ENCODE results near the gene MYO18A.

Gene MYO18A

DNA sequence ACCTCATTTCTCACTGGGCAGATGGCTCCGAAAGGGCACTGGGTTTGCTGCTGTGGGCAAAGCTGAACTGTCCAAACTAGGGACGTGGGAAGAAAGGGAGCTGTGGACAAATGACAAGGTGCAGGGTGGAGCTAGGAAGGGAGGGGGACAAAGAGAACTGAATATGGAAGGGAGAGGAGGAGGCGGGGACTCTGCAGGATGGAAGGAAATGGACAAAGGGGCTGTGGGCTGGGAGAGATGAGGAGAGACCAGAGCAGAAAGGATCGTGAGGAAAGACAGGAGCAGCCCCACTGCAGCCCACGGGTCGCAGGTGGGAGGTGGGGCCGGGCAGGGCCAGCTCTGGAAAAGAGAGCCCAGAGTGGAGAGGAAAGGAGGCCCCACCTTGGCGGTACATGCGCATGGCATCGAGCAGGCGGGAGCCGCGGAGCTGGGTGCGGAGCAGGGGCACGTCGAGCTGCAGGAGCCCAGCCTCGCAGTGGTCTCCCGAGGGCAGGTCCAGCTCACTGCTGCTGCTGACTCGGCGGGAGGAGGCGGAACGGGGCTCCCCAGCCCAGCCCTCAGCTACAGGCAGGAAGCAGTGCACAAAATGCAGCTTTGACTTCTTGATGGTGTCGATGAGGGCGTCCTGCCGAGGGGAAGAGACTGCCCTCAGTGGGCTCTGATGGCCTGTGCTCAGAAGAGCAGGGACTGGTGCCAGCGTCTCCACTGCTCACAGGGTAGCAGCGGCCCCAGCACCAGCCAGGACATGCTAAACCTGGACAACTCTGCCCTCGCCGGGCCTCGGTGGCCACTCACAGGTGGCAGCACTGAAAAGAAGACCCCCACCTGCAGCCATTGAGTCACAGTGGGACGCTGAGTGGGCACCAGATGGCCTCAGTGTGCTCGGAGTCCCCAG, 70.5 kb downstream of the MYO18A start:
- no peaks in the 10 kb centered on the region for H3K27me3 ChIP-seq (replicated peaks; ENCODE audit: insufficient read depth, low read length)
- no peaks in the 10 kb centered on the region for H3K9me2 ChIP-seq (replicated peaks; ENCODE audit: insufficient read depth, low read length)
- H3K4me2 ChIP-seq (ENCODE audit: low read depth, low read length) = no peak overlapping the region
- no peaks in the 10 kb centered on the region for H3F3A ChIP-seq (ENCODE audit: insufficient read depth, low read length)
- TF ChIP-seq, protein P1, sequence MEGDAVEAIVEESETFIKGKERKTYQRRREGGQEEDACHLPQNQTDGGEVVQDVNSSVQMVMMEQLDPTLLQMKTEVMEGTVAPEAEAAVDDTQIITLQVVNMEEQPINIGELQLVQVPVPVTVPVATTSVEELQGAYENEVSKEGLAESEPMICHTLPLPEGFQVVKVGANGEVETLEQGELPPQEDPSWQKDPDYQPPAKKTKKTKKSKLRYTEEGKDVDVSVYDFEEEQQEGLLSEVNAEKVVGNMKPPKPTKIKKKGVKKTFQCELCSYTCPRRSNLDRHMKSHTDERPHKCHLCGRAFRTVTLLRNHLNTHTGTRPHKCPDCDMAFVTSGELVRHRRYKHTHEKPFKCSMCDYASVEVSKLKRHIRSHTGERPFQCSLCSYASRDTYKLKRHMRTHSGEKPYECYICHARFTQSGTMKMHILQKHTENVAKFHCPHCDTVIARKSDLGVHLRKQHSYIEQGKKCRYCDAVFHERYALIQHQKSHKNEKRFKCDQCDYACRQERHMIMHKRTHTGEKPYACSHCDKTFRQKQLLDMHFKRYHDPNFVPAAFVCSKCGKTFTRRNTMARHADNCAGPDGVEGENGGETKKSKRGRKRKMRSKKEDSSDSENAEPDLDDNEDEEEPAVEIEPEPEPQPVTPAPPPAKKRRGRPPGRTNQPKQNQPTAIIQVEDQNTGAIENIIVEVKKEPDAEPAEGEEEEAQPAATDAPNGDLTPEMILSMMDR (IDR thresholded peaks at IDR 0.05; ENCODE audit: low read length) = no peak
- TF ChIP-seq EZH2 (optimal IDR thresholded peaks at IDR 0.05; ENCODE audit: low read depth, low read length) (no peak), EZH2phosphoT487 (IDR thresholded peaks at IDR 0.05; ENCODE audit: low read length) (no peak)
- no peaks in the 10 kb centered on the region for H4K20me1 ChIP-seq (ENCODE audit: insufficient read depth, low read length)
- H3K4me1 ChIP-seq (ENCODE audit: low read length) = no peaks in the 10 kb centered on the region
- peaks cover 4% of the 10 kb centered on the region; the same call in 1 of the 2 replicates for H3K36me3 ChIP-seq (replicated peaks; ENCODE audit: insufficient read depth, low read length)
- H3K9me3 ChIP-seq (replicated peaks; ENCODE audit: insufficient read depth, low read length) = no peaks in the 10 kb centered on the region
- no peak overlapping the region for H3K9ac ChIP-seq (ENCODE audit: low read length)
- H2AFZ ChIP-seq (ENCODE audit: low read length) = no peak overlapping the region
- H3K4me3 ChIP-seq (ENCODE audit: low read length) = no peak overlapping the region
- H3K27ac ChIP-seq (ENCODE audit: low read length) = no peak overlapping the region
- DNase-seq = no peak
- H3K79me2 ChIP-seq (ENCODE audit: low read length) = no peaks in the 10 kb centered on the region

DNA sequence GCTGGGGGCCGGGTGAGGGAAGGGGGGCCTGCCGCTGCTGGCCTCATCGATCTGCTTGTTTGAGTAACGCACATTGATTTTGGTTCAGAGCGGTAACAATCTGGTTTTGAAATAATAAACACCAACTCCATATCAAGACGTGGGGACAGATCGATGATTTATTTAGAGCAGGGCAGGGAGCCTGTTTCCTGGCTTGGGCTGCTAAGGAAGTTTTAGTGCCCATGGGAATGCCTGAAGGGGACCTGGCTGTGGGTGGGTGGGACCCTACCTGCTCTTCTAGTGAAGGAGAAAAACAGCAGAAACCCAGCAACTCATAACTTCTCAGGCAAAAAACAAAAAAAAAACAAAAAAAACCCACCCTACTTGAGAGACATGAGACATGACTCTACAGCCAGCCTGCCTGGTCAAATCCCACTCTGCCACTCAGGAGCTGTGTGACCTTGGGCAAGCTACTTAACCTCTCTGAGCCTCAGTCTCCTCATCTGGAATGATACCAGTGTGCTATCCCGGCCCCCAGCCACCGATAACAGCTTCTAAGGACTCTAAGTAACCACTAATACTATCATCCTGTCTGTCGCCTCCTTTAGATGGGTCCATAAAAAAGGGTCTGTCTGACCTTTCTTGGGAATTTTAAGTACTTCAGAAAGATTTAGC, 71.2 kb downstream of the MYO18A start:
- TF ChIP-seq, protein P1 (IDR thresholded peaks at IDR 0.05; ENCODE audit: low read length) = no peak
- no peak for TF ChIP-seq EZH2phosphoT487 (IDR thresholded peaks at IDR 0.05; ENCODE audit: low read length)
- TF ChIP-seq EZH2 (optimal IDR thresholded peaks at IDR 0.05; ENCODE audit: low read depth, low read length) = no peak
- no peaks in the 10 kb centered on the region for H3K9me3 ChIP-seq (replicated peaks; ENCODE audit: insufficient read depth, low read length)
- no peaks in the 10 kb centered on the region for H4K20me1 ChIP-seq (ENCODE audit: insufficient read depth, low read length)
- H2AFZ ChIP-seq (ENCODE audit: low read length) = no peak overlapping the region
- H3F3A ChIP-seq (ENCODE audit: insufficient read depth, low read length) = no peaks in the 10 kb centered on the region
- H3K4me1 ChIP-seq (ENCODE audit: low read length) = no peaks in the 10 kb centered on the region
- no peaks in the 10 kb centered on the region for H3K9me2 ChIP-seq (replicated peaks; ENCODE audit: insufficient read depth, low read length)
- no peak for DNase-seq
- peaks cover 4% of the 10 kb centered on the region; the same call in 1 of the 2 replicates for H3K36me3 ChIP-seq (replicated peaks; ENCODE audit: insufficient read depth, low read length)
- H3K27me3 ChIP-seq (replicated peaks; ENCODE audit: insufficient read depth, low read length) = no peaks in the 10 kb centered on the region
- no peak overlapping the region for H3K27ac ChIP-seq (ENCODE audit: low read length)
- H3K4me3 ChIP-seq (ENCODE audit: low read length) = no peak overlapping the region
- H3K79me2 ChIP-seq (ENCODE audit: low read length) = no peaks in the 10 kb centered on the region
- H3K9ac ChIP-seq (ENCODE audit: low read length) = no peak overlapping the region
- no peak overlapping the region for H3K4me2 ChIP-seq (ENCODE audit: low read depth, low read length)

DNA sequence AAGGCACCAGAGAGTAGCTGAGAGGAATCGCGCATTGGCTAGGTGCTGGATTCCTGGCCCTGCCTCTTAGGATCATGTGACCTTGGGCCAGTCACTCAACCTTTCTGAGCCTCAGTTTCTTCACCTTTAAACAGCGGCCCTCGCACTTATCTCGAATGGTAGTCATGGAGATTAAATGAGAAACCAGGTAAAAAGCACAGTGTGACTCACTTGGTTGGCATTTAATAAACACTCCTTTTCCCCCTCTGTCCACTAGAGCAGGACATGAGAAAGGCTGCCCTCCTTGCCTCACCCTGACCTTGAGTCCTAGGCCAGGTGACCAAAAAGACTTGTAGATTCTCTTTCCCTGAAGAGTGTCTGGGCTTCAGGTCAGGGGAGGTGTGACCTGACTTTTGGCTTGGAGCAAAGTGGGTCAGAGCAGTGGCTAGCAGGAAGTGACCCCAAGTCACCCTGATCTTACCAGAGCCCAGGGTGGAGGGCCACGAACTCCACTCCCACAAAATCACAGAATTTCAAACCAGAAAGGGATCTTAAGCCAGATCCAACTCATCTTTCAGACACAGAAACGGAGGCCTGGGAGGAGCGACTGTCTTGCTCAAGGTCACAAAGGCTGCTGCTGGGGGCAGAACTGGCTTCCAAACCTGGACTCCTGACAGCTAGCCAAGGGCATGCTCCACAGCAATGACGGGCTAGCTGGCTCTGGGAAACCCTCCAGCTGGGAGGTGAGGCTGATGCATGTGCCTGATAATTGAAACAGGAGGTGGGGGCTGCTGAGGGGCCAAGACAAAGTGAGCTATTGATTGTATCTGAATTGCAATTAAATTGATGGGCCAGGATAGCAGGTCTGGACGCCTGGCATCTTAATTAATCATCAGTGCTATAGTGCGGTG, 72.0 kb downstream of the MYO18A start:
- no peak overlapping the region for H3K4me2 ChIP-seq (ENCODE audit: low read depth, low read length)
- peaks cover 4% of the 10 kb centered on the region; the same call in 1 of the 2 replicates for H3K36me3 ChIP-seq (replicated peaks; ENCODE audit: insufficient read depth, low read length)
- H3K4me3 ChIP-seq (ENCODE audit: low read length) = no peak overlapping the region
- H3F3A ChIP-seq (ENCODE audit: insufficient read depth, low read length) = no peaks in the 10 kb centered on the region
- no peaks in the 10 kb centered on the region for H3K27me3 ChIP-seq (replicated peaks; ENCODE audit: insufficient read depth, low read length)
- H3K27ac ChIP-seq (ENCODE audit: low read length) = no peak overlapping the region
- no peak for DNase-seq
- no peaks in the 10 kb centered on the region for H3K4me1 ChIP-seq (ENCODE audit: low read length)
- no peaks in the 10 kb centered on the region for H3K79me2 ChIP-seq (ENCODE audit: low read length)
- no peaks in the 10 kb centered on the region for H3K9me2 ChIP-seq (replicated peaks; ENCODE audit: insufficient read depth, low read length)
- no peak overlapping the region for H2AFZ ChIP-seq (ENCODE audit: low read length)
- TF ChIP-seq EZH2 (optimal IDR thresholded peaks at IDR 0.05; ENCODE audit: low read depth, low read length) = no peak
- TF ChIP-seq, protein P1 (IDR thresholded peaks at IDR 0.05; ENCODE audit: low read length) = no peak
- no peak for TF ChIP-seq EZH2phosphoT487 (IDR thresholded peaks at IDR 0.05; ENCODE audit: low read length)
- no peak overlapping the region for H3K9ac ChIP-seq (ENCODE audit: low read length)
- no peaks in the 10 kb centered on the region for H4K20me1 ChIP-seq (ENCODE audit: insufficient read depth, low read length)
- H3K9me3 ChIP-seq (replicated peaks; ENCODE audit: insufficient read depth, low read length) = no peaks in the 10 kb centered on the region
